ENCODE results near the gene ECM1.

Gene ECM1

GRCh38 chr1:150535511-150536287, 27.8 kb downstream of the ECM1 start:
- H4K20me1 ChIP-seq (ENCODE audit: insufficient read depth), result no peaks in the 10 kb centered on the region
- H3K27me3 ChIP-seq (ENCODE audit: insufficient read depth, low read depth), result no peaks in the 10 kb centered on the region
- no peak overlapping the region for H2AFZ ChIP-seq (ENCODE audit: low read depth)
- no peak overlapping the region for H3K4me2 ChIP-seq
- no peak overlapping the region for H3K9ac ChIP-seq
- no peaks in the 10 kb centered on the region for H3K36me3 ChIP-seq (ENCODE audit: insufficient read depth)
- H3K4me3 ChIP-seq (IDR thresholded peaks at IDR 0.05; ENCODE audit: insufficient read depth, low read depth, low read length), result no peak overlapping the region
- peaks cover 5% of the 10 kb centered on the region for H3K4me1 ChIP-seq (ENCODE audit: low read depth, poor library complexity, severe bottlenecking)
- no peak overlapping the region for H3K27ac ChIP-seq
- no peaks in the 10 kb centered on the region for H3K79me2 ChIP-seq (ENCODE audit: insufficient read depth, low read depth)
- TF ChIP-seq, protein P1, sequence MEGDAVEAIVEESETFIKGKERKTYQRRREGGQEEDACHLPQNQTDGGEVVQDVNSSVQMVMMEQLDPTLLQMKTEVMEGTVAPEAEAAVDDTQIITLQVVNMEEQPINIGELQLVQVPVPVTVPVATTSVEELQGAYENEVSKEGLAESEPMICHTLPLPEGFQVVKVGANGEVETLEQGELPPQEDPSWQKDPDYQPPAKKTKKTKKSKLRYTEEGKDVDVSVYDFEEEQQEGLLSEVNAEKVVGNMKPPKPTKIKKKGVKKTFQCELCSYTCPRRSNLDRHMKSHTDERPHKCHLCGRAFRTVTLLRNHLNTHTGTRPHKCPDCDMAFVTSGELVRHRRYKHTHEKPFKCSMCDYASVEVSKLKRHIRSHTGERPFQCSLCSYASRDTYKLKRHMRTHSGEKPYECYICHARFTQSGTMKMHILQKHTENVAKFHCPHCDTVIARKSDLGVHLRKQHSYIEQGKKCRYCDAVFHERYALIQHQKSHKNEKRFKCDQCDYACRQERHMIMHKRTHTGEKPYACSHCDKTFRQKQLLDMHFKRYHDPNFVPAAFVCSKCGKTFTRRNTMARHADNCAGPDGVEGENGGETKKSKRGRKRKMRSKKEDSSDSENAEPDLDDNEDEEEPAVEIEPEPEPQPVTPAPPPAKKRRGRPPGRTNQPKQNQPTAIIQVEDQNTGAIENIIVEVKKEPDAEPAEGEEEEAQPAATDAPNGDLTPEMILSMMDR (conservative IDR thresholded peaks at IDR 0.05; ENCODE audit: low read depth, low read length), result no peak

DNA sequence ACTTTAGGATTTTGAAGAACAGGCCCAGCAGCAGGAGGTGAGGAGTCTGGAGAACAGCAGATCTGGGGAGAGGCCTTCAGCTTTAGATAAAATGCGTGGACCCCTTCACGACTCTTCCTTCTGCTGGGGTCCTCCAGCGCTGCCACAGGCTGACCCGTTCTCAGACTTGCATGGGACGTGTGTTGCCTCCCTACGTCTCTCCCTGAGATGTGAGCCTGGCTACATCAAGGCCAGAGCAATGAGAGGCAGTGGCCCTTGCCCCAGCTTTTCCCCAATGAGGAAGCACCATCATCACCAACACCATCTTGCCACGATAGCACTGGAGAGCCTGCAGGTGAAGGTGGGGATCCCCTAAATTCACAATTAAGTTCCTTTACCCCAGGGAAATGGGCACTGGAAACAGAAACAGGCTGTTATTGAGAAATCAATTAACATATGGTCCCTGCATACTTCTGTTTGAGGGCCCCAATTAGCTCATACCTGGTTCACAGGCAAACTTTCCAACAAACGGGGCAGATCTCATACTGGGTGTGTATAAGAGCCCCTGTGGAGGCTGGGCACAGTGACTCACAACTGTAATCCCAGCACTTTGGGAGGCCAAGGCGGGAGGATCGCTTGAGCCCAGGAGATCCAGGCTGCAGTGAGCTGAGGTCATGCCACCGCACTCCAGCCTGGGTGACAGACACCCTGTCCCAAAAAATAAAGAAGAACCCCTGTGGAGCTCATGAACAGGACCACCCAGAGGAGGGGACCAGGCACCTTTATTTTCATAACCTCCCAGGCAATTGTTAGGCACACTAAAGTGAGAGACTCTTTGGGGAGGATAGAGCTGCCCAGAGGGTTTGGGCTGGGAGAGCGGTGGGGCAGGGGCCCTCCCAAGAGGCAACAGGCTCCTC, 29.2 kb downstream of the ECM1 start:
- TF ChIP-seq, protein P1 (conservative IDR thresholded peaks at IDR 0.05; ENCODE audit: low read depth, low read length), result no peak
- no peak overlapping the region for H3K27ac ChIP-seq
- no peak overlapping the region for H3K4me3 ChIP-seq (IDR thresholded peaks at IDR 0.05; ENCODE audit: insufficient read depth, low read depth, low read length)
- no peaks in the 10 kb centered on the region for H4K20me1 ChIP-seq (ENCODE audit: insufficient read depth)
- H3K9ac ChIP-seq, result no peak overlapping the region
- no peak overlapping the region for H3K4me2 ChIP-seq
- no peaks in the 10 kb centered on the region for H3K27me3 ChIP-seq (ENCODE audit: insufficient read depth, low read depth)
- no peak overlapping the region for H2AFZ ChIP-seq (ENCODE audit: low read depth)
- H3K36me3 ChIP-seq (ENCODE audit: insufficient read depth), result no peaks in the 10 kb centered on the region
- H3K79me2 ChIP-seq (ENCODE audit: insufficient read depth, low read depth), result no peaks in the 10 kb centered on the region
- peaks cover 5% of the 10 kb centered on the region for H3K4me1 ChIP-seq (ENCODE audit: low read depth, poor library complexity, severe bottlenecking)

GRCh38 chr1:150537732-150538684, 30.1 kb downstream of the ECM1 start:
- no peaks in the 10 kb centered on the region for H3K27me3 ChIP-seq (ENCODE audit: insufficient read depth, low read depth)
- H2AFZ ChIP-seq (ENCODE audit: low read depth), result no peak overlapping the region
- H3K9ac ChIP-seq, result no peak overlapping the region
- TF ChIP-seq, protein P1 (conservative IDR thresholded peaks at IDR 0.05; ENCODE audit: low read depth, low read length), result no peak
- H4K20me1 ChIP-seq (ENCODE audit: insufficient read depth), result no peaks in the 10 kb centered on the region
- H3K4me1 ChIP-seq (ENCODE audit: low read depth, poor library complexity, severe bottlenecking), result peaks cover under 1% of the 10 kb centered on the region
- H3K4me3 ChIP-seq (IDR thresholded peaks at IDR 0.05; ENCODE audit: insufficient read depth, low read depth, low read length), result no peak overlapping the region
- no peaks in the 10 kb centered on the region for H3K79me2 ChIP-seq (ENCODE audit: insufficient read depth, low read depth)
- H3K27ac ChIP-seq, result no peak overlapping the region
- no peaks in the 10 kb centered on the region for H3K36me3 ChIP-seq (ENCODE audit: insufficient read depth)
- no peak overlapping the region for H3K4me2 ChIP-seq

DNA sequence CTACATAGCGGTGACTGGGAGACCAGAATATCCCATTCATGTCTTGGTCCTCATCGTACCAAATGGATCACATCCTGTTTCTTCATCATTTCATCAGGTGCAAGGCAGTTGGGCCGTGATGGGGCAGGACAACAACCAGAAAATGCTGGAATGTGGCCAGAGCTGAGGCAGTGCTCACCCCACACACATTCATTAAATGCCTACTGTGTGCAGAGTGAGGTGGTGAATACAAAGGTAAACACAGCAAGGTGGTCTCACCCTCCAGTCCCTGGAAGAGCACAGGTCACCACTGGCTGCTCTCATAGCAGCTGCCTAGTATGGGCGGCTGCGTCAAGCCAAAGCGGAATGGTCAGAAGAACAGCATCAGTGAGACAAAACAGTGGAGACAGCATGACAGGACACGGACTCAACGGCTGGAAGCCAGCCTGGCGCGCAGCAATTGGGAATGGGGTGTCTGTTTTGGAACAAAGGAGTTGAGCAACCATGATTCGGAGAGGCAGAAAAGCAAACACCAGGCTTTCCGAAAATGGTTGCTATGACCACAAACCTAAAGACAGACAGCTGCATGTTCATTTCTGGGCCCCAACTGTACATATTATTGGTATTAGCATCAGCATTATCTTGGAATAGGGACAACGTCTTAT, 35.7 kb downstream of the ECM1 start:
- Histone ChIP-seq H3K9ac (no peak overlapping the region), H2AFZ (ENCODE audit: low read depth) (no peak overlapping the region), H3K4me3 (IDR thresholded peaks at IDR 0.05; ENCODE audit: insufficient read depth, low read depth, low read length) (no peak overlapping the region), H3K4me1 (ENCODE audit: low read depth, poor library complexity, severe bottlenecking) (peaks cover 11% of the 10 kb centered on the region), H3K79me2 (ENCODE audit: insufficient read depth, low read depth) (no peaks in the 10 kb centered on the region), H3K27me3 (ENCODE audit: insufficient read depth, low read depth) (no peaks in the 10 kb centered on the region; the same call in 1 of the 2 replicates), H3K27ac (no peak overlapping the region), H3K4me2 (no peak overlapping the region), H3K36me3 (ENCODE audit: insufficient read depth) (no peaks in the 10 kb centered on the region), H4K20me1 (ENCODE audit: insufficient read depth) (no peaks in the 10 kb centered on the region)
- TF ChIP-seq, protein P1 (conservative IDR thresholded peaks at IDR 0.05; ENCODE audit: low read depth, low read length), result no peak
